Stimulated activated CD4-positive, alpha-beta T cell treated with anti-CD3 and anti-CD28 coated beads, Interleukin-2, amount 100 ng/mL, for 24 hours (primary cell): ENCODE measurements around the gene FAM181A.
A peak's percentile ranks its signal among the peaks of the same experiment; 100 is the strongest.

Experiments used
- DNase-seq, 2 donors: peaks; one replicate each; pipeline ENCODE4 v3.0.0-alpha.2; 2020

FAM181A gene

DNA sequence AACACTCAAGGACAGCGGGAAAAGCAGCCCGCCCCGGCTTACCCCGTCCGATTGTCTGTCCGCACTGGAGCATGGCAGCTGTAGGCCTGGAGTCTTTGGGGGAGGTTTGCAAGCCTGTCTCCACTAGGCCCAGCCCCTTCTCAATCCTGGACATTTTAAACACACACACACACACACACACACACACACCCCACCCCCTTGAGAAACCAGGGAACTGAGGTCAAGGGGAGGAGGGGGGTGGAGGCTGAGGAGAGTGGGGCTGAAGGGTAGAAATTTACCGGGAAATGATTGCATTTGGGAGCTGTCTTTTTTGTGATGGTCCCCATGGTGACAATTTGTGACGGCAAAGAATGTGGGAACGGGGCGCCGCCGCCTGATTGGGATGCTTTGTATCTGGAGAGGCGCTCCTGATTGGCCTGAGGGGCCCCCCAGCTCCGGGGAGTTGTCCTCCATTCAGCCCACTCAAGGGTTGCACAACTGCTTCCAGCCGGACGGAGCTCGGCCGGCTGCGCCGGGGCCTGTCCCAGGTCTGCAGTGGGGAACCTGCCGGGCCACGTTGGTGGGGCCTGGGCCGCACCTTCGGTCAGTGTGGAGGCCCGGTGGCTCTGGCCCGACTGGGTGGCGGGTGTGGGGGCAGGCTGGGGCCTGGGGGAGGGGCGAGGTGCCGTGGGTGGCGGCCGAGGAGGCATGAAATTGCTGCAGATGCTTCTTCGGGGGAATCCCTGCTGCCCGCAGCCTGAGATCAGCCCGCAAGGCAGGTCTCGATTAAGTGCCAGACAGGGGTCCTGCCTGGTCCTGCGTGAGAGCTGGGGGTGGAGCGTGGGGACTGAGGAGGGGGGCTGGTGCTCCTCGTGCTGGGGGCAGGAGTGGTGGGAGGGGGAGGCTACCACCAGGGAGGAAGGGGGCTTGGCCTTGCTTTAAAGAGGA, at the start of gene FAM181A:
TSS of gene FAM181A (plus strand) at position 472 of the 927 bp plus-strand sequence. CDS start 942 bp downstream, outside the sequence.
- DNase-seq: no peak

DNA sequence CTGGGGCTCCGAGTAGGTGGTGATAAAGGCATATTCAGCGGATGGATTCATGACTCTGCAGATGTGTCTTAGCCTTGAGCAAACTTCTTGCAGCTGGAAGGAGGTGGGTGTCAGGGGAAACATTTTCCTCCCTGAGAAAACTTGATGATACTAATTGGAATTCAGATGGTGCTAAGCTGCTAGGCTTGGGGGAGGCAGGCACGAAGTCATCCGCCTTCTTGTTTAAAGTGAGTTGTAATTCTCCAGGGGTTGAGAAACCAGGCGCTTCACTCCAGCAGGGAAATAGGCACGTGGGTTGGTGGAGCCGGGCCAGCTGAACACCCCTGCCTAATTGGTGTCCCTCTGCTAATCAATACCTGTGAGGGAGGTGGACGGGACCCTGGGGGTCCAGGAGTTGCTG, 48.9 kb upstream of the FAM181A start:
- no peak for DNase-seq

DNA sequence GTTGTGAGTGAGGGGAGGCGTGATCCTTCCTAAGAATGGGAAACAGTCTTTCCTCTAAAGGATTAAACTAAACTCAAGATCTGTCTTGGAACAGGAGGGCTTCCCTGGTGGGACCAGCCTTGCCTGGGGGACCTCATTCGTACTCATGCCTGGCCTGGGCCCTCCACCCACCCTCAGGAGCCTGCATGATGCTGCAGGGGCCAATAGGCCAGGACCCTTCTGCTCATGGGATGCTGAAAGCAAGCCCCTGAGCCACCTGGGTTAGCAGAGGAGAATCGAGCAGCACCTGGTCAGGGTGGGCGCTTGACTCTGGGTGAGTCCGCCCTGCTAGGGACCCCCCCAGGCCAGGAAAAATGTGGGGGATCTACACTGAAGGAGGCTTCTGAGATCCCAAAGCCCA, 48.3 kb upstream of the FAM181A start:
- no peak for DNase-seq

DNA sequence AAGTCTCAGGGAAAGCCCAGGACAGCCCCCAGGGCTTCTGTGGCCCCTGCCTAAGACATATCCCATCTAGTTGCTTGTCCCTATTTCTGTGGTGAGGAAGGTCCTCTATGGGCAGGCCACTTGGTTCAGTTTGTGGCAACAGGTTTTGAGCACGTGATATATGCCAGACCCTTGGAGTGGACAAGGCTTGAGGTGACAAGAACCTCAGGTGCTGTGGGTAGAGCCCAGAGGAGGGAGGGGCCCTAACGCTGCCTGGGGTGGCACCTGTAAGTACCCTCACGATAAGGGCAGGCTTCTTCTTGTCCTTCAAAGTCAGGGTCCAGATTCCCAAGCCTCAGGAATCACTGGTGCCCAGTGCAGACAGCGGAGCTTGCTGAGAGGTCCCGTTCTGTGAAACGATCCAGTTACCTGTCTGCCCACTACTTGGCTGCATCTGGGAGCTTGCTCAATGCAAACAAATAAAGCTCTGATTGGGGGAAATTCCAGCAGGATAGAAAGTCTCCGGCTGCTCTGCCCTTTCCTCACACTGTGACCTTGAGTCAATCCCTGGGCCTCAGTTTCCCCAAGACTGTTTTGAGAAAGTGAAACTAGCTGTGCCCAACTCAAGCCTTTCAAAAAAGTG, 47.7 kb upstream of the FAM181A start:
- DNase-seq: no peak

DNA sequence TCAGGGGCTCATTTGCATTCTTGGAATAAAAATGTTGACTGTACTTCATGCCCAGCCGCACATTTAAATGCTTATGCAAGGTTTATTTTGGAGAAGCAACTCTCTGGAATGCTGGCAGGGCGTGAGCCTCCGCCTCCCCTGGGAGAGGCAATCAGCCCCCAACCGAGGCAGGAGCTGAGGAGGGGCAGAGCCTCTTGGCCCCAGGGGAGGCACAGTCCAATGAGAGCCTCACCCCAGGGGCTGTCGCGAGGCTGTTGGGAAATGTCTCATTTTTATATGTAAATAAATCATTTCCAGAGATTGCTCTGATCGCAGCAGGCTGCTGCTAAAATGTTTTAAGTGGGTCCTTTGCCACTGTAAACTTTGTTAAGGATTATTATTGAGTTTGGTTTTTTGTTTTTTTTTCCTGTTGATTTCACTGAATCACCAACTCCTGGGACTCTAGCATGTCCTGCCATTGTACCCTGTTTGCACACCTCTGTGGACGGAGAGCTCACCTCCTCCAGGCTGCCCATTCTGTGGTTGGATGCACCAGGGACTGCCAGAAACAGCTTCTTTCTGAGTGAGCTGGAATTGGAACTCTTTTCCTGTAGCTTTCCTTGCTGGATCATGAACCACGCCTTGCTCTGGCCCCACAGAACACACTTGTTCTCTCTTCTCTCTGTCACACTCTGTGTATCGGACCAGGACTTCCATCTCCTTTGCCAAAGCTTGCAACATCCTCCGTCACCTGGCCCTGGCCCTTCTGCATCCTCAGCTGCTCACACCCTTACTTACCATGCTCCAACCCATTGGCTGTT, 46.9 kb upstream of the FAM181A start:
- no peak for DNase-seq

DNA sequence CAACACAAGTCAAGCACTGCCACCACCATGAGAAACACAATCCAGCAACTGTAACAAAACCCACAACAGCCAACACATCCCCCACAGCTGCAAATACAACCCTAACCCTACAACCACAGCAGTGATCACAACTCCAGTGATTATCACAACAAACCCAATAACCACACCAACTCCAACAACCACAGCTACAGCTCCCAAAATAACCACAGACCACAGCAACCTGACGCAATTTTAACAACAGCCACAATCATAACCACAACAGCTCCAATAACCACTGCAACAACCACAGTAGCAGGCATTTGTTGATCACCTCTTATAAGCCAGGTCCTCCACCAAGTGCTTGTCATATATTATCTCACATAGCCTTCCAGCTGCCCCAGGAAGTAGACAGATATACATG, 42.2 kb upstream of the FAM181A start:
- DNase-seq: no peak

DNA sequence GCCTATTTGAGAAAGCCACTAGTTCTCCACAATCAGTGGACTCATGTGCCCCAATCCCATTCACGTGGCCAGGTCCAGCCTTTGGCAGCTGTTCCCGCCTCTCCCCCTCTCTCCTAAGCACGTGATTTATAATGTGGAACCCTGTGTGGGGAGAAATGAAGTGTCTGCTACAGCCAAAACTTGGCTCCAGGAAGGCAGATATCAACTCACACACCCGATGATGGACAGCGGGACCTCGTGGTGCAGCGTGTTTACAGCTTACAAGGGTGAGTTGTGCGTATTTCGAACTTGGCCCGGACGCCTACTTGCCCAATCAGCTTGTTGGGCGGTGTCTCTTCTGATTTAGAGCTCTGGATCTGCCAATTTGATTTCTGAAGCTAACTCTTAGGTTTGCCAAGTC, 38.1 kb upstream of the FAM181A start:
- no peak for DNase-seq

DNA sequence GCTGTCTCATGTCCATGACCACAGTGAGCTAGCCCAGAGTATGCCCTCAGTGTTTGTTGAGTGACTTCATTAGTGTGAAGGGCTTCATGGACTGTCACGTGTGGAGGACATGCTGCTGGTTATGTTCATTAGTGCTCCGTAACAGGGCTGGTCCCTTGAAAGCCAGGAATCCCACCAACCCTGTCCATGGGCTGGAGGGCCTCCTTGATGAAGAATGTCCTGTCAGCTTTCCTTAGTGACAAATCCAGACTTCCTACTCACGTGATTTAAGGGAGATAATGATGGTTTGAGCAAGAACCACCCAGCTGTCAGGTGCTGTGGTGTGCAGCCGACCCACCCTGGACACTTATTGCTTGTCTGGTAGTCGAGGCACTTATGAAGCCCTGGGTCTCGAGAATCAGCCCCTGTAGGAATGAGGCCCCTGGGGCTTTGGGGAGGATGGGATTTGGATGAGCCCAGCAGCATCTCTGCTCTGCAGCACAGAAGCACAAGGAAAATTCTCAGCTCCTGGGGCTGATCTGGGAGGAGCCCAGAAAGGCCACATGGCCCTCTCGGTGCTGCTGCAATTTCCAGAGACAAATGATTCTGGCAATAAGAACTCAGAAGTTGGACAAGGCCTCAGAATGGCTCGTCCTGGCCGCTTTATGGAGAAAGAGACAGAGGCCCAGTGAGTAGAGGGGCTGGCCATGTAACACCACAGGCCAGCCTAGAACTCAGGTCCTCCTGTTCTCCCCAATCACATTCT, 37.2 kb upstream of the FAM181A start:
- no peak for DNase-seq

DNA sequence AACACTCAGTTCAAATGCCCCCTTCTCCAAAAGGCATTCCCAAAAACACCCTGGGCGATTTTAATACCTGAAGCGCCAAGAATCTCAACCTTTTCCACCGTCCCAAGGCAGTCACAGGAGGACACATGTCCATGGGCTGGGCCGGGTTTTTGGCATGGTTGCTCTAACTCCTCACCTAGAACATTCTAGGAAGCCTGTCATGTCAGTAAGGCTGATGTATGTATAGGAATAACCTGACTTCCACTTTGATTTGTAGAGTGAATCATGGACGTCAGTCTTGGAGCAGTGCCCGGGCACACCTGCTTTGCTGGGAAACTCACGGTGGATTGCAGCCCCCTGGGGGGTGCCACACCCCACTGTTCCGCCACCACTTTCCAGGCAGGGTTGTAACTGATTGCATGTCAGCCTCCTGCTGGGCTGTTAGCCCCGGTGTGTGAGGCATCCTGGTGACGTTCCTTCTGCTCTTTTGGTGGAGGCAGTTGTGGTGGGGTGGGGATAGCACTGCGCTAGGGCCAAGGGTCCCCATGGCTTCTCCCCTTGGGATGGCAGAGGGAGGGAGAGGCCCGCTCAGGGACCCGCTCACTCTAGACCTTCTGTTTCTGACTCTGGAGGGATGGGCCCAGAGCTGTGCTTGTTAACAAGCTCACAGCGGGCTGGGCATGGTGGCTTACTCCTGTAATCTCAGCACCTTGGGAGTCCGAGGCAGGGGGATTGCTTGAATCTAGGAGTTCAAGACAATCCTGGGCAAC, 35.2 kb upstream of the FAM181A start:
- no peak for DNase-seq

DNA sequence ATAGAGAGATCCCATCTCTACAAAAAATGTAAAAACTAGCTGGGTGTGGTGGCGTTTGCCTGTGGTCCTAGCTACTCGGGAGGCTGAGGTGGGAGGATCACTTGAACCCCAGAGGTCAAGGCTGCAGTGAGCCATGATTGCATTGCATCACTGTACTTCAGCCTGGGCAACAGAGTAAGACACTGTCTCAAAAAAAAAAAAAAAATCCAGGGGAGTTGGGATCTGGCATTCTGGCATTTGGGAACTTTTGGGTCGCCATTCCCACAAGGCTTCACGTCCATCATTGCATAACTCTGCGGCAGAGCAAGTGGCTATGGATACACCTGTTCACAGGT, 34.7 kb upstream of the FAM181A start:
- no peak for DNase-seq

DNA sequence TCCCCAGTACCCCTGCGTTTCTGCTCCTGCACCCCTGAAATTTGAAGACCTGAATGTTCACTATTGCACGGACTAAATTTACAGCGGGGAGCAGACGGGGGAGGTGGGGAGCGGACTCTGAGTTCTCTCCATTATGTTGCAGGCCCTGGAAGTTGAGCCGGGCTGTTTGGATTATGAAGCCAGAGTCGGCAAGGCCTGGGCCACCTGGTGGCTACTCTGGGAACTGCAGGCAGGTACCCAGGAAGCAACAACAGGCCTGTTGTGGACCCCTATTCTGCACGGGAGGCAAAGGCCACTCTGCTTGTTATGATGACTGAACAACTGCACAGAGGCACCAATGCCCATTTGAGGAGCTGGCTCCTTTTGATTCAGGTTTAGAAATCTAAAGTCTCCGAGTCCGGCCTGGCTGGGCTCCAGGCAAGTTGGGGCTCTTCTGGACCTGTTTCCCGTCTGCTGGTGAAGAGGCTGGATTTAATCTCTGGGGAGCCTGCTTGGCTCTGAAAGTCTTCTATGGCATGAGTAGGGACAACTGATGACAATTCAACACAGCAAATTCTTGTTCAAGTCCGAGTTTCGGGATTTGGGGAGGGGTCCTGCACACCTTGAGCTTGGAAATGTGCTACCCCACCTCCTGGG, 34.1 kb upstream of the FAM181A start:
- peak; percentile 83 to 85 for DNase-seq

DNA sequence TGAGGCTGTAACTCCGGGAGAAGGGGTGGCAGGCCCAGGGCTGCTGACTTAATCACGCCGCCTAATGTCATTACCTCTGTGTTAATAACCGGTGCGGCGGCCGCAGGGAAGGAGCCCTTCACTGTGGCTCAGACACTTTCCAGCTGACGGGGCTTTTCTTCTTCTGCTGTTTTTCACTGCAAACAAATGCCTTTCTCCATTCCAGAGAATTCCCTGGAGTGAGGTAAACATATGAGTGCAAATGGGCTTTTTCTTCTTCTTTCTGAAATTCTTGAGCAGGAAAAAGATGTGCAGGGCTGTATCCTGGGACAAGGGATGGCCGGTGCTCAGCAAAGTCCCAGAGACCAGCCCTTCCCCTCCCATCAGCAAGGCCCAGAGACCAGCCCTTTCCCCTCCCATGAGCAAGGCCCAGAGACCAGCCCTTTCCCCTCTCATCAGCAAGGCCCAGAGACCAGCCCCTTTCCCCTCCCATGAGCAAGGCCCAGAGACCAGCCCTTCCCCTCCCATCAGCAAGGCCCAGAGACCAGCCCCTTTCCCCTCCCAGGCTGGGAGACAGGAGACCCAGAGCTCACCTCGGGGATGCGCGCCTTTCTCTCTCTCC, 33.4 kb upstream of the FAM181A start:
- DNase-seq: no peak

DNA sequence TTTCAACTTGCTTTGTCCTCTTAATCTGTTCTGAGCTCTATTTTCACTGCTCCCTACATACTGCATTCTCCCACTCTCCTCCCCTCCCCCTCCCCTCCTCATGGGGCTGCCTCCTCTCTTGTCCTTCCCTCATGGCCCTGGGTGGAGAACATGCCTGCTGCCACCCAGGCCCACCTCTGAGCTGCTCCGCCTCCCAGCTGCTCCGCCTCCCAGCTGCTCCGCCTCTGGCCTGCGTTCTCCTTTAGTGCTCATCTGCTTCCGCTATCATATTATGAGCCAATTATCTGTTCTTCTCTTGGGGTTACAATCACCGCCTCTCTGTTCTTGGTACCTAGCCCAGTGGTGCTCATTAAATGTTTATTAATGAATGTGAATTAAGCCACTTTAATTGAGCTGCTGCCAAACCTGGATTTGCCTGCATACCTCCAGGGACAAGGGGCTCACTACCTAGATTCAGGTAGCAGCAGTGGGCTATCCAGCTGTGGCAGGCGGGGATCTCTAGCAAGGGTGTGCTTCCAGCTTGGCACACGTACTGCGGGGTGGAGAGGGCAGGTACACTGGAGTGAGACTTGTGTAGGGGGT, 32.0 kb upstream of the FAM181A start:
- DNase-seq: no peak

DNA sequence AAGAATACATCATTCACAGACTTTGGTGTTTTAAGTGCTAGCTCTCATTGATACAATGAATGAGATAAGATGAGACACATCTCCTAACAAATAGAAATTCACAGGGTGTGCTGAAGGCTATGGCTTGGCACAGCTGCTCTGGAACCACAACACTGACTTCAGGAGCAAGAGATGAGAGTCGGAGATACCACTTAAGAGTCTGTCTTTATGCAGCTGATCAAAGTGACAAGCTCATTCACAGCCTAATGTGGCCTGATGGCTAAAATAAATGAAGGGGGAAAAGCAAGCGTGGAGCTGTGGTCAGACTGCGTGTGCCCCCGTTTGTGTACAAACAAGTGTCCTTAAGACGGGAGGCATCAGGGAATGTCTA, 29.7 kb upstream of the FAM181A start:
- DNase-seq: no peak

DNA sequence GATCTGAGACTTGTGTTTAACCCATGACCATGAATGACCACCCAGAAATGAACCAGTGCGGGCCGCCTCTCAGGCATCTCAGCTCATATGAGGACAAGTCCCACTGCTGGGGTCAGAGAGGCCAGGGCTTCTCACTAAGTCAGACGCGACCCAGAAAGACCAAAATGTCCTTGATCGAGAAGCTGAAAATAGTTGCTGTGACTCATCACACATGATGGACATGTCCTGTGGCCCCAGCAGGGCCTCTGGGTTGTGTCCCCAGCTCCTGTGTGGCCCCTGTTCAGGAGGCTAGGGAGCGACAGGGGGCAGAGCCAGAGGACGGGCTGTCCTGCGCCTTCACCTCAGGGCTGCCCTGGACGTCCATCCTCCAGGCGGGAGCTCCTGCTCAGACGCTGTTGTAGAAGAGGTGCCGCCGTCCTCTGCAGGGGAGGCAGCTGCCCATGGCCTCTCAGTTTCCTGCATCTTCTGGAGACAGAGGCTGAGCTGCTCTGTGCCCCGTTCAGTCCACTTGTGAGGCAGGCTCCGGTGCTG, 29.0 kb upstream of the FAM181A start:
- no peak for DNase-seq

DNA sequence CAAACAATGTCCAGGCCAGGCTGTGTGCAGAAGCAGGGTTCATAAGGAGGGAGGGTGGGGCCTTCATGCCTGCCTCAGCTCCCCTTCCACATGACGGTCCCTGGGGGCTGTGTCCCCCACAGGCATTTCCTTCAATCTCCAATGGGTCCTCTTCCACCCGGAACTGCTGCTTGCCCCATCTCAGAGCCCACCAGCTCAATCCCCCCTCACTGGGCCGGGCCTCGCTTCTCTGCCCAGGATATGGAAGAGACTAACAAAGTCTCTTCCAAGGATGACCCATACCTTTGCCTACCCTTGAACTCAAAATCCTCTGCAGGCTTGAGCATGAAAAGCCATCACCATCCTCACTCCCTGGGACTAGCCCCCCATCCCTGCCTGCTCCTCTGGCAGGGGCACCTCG, 28.4 kb upstream of the FAM181A start:
- DNase-seq: no peak

DNA sequence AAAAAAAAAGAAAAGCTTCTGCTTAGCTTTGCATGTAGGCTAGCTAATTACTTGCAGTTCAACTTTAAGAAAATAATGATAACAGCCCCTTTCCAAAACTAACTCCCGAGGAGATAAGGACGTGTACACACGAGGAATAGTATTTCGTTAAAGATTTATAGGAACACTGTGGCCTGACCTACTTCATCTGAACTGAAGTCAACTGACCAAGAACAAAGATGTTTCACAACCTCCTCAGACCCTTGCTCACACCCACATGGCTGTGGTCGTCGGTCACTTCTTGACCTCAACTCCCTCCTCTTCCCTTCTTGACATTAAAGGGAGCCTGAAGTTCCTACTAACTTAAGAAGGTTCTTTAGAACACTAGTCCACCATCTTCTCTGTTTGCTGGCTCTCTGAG, 25.3 kb upstream of the FAM181A start:
- no peak for DNase-seq

DNA sequence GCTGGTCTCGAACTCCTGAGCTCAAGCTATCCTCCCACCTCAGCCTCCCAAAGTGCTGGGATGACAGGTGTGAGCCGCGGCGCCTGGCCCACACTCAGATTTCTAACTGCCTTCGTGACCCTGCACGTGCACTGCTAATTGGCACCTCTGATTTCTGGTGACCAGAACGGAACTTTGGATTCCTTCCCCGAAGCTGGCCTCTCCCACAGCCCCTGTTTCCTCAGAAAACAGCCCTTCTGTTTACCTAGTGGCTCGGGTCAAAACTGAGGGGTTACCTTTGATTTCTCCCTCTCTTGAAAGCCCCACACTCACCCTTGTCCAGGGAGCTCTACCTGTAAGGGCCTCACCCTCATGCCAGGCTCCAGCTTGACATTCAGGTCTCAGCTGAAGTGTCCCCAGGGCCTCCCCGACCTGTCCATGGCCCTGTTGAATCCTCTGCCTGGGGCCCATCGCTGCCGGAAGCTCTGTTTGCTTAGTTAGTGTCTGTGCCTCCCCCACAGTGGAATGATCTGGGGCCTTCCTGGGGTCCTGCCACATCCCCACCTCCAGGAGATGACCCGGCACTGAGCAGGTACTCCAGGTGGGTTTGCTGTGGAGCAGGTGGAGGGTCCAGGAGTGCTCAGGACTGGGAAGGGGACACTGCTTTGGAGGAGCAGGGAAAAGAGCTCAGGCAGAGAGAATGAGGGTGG, 24.4 kb upstream of the FAM181A start:
- DNase-seq: no peak

DNA sequence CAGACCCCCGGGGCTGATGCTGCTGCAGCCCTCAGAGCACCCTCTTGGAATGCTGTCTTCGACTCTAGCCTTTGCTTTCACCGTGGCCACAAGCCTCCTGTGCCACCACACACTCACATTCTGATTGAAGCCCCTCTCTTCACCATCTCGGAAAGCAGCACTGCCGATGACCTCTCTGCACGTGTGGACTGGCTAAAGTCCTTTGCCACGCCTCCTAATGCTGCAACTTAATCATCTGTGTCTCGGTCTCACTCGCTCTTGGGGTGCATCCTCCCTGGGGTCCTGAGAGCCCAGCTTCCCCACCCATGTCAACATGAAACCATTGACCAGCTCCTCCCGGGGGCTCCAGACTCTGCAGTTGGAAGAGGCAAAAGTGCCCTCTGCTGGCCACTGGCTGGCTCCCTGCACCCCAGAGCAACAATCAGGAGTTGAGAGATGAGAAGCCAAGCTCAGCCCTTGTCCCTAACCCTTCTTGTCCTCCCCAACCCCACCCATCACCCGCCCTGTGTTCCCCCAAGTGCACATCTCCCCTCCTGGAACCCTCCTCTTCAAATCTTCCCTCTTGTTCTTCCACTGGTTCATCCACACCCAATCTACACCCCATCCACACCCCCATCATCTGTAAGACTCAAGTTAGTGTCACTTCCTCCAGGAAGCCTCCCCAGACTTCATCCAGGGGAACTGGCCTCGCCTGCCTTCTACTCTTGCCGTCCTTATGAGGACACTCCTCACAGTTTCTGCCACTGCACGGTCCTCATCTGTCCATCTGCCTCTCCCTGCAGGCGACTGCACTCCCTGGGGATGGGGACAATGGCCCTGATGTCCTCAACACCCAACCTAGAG, 23.6 kb upstream of the FAM181A start:
- no peak for DNase-seq
